ENCODE results near the gene ZNG1B.
"Not testable (repeated sequence)": the region's sequence is repeated elsewhere in the genome, so short reads cannot be mapped to it uniquely, and the experiment has no call there.

The ZNG1B gene

DNA sequence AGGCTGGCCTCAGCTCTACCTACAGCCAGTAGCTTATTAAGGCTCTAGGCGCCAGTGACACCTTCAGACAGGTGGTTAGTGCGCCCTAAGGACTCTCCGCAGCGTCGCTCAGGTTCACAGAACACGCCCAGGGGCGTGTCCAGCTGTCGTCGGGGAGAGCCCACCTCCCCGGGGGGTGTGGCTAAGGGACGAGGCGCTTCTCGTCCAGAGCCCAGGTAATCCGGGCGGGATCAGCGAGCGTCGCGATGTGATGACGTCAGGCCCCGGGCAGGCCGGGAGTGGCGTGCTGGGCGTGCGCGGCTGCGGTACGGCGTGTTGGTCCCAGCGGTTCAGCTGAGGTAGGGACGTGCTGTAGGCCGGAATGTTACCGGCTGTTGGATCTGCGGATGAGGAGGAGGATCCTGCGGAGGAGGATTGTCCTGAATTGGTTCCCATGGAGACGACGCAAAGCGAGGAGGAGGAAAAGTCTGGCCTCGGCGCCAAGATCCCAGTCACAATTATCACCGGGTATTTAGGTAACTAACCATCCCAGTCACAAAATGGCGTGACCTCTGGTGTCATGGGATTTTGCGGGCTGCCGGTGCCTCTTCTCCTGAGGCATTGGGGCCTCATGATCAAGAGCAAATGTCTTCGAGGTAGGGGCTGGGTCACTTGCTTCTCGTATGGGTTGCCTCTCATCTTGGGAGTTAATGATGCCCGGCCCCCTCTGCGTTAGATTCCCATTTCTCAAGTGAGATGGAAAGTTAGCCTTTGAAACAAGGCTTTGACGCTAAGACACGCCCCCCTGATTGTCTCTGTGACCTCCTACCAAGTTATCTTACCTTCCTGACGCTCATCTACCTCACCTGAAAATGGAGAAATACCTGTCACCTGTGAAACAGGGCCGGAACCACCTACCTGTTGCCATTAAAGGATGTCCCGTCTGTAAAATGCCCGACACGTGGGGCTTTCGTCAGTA lies at the start of gene ZNG1B:
TSS of gene ZNG1B (plus strand) at position 184 of the 958 bp plus-strand sequence. CDS start at position 362, 178 bp downstream.
- DNase-seq: not testable (repeated sequence)

DNA sequence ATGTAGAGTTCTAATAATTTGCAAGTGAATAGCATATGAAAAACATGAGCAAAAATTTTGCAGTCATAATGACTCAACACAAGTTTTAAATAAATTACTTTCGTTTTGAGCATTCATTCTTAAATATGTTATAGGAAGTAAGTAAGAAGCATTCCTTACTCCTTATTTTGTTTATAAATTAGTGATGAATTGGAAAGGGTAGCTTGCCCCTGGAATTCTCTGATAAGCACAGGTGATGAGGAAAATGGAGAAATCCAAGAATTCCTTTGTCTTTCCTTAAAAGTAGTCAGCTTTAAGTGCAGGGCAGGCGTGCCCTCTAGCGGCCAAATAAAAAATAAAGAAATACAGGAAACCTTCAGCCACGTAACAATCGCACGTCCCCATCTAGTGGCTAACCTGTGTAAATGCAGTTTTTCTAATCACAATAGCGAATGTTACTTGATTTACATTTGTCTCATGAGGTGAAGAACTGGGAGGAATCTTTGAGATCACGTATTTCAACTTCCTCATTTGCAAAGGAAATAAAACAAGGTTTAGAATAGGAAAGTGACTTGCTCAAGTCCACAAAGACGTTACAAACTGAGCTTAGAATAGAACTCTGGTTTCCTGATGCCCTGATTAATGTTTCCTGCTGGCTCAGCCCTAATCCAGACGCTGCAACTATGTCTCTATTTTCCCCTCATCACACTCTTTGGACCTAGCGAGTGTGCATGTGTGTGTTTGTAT lies 47.2 kb upstream of the ZNG1B start:
- DNase-seq: no peak

DNA sequence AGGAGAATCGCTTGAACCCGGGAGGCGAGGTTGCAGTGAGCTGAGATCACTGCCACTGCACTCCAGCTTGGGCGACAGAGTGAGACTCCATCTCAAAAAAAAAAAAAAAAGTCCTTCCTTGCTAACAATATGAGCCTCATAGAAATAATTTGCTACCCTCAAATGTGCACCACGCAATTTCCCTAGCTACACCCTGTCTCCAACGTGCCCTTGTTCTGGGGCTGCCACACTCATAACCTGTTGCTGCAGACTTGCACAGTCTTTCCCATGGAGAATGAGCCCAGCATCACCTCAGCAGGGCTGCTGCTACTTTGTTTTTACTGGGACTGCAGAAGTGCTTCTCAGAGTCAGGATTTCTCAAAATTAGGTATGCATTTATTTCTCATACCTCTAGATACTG lies 46.4 kb upstream of the ZNG1B start:
- DNase-seq: no peak

DNA sequence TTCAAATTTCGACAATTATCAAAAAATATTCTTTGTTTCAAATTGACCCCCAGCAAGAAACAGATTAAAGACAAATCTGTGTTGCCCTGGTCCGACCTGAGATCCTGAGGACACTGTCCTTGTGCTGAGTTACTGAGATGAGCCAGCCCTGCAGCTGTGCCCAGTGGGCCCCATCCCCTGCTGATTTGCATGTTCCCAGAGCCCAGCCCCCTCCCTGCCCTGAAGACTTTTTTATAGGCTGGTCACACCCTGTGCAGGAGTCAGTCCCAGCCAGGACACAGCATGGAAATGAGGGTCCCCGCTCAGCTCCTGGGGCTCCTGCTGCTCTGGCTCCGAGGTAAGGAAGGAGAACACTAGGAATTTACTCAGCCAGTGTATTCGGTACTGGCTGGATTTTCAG lies 31.4 kb upstream of the ZNG1B start:
- no peak for DNase-seq

DNA sequence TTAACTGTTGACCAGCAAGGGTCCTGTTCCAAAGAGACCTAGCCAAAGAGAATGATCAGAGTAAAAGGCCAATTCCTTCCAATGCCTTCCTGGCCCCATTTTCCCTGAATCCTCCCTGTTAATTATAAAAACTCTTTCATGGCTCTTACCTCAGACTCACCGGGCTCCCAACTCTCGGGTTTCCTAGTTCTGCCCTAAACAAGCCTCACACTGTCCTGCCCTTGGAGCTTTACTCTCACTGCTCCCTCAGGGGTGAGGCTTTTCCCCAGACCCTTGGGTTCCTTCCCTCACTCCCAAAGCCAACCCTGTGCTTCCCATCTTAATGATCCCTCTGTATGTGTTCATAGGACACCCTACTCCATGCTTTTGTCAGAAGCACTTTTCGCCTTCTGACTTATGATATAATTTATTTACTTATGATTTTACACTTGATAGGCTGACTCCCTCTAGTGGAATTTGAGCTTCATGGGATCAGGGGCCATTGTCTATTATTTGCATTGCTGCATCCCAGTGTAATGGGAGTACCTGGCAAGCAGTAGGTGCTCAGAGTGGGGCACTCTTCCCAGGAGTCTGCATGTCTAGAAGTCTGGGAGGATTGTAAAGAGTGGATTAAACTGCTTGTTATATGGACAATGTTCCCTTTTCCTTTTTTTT lies 29.9 kb upstream of the ZNG1B start:
- DNase-seq: no peak

DNA sequence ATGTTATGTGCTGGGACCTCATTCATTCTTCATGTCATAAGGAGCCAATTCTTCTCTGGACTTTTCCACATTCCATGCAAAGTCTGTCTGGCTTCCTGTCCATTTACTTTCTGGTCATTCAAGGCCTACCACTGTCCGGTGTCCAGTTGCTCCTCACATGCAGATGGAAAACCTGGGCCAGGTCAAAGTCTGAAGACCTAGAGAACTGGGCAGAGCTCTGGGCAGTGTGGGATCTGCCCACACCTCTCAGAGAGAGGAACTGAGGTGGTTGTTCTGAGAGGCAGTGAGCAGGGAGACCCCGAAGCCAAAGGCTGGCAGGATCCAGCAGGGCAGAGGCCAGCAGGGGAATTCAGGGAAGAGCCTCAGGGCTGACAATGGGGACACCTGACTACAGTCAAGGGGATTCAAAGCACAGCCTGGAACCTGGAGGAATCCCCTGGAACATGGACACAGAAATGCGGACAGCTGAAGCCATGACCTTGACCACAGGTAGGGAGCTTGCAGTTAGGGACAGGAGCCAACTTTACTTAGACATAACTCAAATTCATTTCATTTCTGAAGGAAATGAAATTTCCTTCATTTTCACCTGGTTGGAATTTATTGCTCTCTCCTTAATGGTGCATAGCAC lies 25.7 kb upstream of the ZNG1B start:
- DNase-seq: not testable (repeated sequence)

DNA sequence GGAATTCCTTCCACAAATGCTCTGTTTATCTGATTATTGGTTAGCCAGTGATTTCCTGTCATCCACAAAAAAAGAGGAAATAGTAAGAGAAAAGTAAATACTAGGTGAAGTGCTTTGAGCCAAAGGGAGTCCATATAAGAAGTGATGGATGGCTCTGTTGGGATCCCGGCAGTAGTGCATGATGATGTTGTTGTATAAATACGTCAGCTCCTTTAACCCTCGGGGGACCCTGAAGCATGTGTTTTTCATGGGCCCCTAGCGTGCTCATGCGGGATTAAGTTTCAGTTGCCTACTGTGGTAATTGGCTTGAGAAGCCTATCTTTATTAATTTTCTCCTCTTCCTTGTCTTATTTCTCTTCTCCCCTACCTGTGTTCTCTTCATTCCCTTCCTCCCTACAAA lies 24.7 kb upstream of the ZNG1B start:
- not testable (repeated sequence) for DNase-seq

DNA sequence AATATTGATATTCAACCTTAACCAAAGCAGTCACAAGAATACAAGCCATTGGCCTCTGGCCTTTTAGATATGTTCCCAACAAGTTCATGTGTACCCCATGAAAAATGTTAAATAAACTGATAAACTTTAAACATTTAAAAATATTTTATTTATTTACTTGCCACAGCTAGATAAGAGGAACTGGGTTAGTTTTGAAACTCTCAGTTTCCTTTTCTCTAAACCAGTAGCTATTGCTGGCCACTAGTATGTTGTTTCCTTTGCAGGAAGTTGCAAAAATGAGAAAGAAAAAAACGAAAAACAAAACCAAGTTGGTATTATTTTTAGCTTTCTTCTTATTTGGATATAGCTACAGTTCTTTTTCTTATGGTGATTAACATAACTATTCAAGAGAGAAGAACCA lies 5.7 kb upstream of the ZNG1B start:
- not testable (repeated sequence) for DNase-seq

DNA sequence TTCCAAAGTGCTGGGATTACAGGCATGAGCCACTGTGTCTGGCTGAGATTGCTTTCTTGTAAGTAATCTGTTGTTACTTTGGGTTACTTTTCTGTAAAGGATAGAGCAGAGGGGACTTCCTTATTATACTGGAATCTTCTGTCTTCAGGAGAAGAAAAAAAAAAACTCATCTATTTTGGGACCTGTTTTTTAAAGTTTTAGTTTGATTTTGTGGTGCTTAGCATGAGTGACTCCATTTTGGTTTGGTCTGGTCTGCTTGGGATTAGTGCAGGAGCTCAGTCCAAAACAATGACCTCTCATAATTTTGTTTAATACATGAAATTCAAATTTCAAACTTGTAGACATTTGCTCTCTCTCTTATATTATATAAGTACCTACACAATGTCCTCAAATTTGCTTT lies 4.0 kb upstream of the ZNG1B start:
- DNase-seq: not testable (repeated sequence)

DNA sequence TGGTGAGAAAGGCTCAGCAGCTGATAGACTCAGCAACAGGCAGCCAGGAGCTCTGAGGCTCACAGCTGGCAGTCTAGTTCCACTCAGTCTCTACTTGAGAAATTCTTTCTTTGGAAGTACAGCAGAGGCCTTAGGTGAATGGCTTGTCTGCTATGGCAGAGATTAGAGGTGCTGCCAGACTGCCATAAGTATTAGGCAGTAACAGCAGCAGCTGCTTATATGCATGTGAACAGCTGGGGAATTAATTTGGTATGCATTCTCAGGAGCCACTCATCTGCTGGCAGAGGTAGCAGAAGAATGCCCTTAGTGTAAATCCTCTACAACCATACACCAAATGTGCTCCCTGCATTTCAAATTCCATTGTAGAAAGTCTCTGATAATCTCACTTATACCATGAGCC lies 28.3 kb downstream of the ZNG1B start:
- DNase-seq: not testable (repeated sequence)

DNA sequence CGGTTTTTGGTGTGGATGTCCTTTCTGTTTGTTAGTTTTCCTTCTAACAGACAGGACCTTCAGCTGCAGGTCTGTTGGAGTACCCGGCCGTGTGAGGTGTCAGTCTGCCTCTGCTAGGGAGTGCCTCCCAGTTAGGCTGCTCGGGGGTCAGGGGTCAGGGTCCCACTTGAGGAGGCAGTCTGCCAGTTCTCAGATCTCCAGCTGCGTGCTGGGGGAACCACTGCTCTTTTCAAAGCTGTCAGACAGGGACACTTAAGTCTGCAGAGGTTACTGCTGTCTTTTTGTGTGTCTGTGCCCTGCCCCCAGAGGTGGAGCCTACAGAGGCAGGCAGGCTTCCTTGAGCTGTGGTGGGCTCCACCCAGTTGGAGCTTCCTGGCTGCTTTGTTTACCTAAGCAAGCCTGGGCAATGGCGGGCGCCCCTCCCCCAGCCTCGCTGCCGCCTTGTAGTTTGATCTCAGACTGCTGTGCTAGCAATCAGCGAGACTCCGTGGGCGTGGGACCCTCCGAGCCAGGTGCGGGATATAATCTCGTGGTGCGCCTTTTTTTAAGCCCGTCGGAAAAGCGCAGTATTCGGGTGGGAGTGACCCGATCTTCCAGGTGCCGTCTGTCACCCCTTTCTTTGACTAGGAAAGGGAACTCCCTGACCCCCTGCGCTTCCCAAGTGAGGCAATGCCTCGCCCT lies 39.3 kb downstream of the ZNG1B start:
- DNase-seq: not testable (repeated sequence)

DNA sequence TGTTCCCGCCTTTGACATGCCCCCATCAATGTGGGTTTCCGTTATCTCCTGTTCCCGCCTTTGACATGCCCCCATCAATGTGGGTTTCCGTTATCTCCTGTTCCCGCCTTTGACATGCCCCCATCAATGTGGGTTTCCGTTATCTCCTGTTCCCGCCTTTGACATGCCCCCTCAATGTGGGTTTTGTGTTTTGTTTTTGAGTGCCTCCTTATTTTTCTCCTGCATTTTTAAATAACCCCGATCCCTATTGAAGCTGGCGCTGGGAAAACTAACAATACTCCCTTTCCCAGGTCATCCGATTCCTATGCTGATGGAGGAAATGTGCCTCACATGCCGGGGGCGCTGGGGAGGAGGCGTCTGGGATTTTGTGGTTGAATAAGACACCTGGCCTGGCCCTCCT lies 59.0 kb downstream of the ZNG1B start:
- not testable (repeated sequence) for DNase-seq

DNA sequence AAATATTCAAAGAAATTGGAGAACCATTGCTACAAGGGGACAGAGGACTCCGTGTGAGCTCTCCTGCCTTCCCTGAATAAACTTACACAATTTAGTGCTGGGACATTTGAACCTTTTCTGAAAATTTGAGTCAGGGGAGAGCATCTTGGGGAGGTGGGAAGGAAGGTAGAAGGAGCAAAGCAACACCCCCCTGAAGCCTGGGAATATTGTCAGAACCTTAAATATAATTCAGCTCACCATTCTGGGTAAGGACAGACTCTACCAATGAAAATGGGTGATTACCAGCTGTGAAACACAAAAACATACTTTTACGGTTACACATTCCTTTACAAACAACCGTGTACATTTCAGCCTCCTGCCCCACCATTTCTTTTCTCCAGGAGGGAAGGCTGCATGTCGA lies 60.9 kb downstream of the ZNG1B start, which contains the start of gene FOXD4L1:
TSS of gene FOXD4L1 (plus strand) at position 301 of the 400 bp plus-strand sequence. CDS start 592 bp downstream, outside the sequence.
- not testable (repeated sequence) for DNase-seq

DNA sequence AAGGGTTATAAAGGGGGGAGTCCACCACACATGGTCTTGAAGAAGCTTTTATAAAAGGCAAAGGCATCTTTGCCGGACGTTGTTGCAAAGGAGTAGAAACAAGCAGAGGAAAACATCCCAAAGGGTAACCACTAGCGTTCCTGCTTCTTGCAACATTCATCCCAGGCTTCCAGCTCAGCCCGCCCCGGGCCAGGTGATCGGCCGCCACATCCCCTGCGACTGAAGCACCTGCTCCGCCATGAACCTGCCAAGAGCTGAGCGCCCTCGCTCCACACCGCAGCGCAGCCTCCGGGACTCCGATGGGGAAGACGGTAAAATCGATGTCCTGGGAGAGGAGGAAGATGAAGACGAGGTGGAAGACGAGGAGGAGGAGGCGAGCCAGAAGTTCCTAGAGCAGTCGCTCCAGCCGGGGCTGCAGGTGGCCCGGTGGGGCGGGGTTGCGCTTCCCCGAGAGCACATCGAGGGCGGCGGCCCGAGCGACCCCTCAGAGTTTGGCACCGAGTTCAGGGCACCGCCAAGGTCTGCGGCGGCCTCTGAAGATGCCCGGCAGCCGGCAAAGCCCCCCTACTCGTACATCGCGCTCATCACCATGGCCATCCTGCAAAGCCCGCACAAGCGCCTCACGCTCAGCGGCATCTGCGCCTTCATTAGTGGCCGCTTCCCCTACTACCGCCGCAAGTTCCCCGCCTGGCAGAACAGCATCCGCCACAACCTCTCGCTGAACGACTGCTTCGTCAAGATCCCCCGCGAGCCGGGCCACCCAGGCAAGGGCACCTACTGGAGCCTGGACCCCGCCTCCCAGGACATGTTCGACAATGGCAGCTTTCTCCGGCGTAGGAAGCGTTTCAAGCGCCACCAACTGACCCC lies 61.8 kb downstream of the ZNG1B start:
- DNase-seq: not testable (repeated sequence)

DNA sequence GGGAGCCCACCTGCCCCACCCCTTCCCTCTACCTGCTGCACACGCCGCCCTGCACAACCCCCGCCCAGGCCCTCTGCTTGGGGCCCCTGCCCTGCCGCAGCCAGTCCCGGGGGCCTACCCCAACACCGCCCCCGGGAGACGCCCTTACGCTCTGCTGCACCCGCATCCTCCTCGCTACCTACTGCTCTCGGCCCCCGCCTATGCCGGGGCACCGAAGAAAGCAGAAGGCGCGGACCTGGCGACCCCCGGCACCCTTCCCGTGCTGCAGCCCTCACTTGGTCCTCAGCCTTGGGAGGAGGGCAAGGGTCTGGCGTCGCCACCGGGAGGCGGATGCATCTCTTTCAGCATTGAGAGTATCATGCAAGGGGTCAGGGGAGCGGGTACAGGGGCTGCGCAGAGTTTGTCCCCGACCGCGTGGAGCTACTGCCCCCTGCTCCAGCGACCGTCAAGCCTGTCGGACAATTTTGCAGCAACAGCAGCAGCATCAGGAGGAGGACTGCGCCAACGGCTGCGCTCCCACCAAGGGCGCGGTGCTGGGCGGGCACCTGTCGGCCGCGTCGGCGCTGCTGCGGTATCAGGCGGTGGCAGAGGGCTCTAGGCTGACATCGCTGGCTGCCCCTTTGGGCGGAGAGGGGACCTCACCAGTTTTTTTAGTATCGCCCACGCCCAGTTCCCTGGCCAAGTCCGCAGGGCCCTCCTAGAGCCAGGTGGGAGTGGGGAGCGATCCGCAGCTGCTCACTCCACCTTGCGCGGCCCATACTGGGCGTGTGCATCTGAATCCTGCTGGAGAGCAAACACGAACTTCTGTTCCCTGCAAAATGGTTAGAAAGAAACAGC lies 62.6 kb downstream of the ZNG1B start:
- not testable (repeated sequence) for DNase-seq

DNA sequence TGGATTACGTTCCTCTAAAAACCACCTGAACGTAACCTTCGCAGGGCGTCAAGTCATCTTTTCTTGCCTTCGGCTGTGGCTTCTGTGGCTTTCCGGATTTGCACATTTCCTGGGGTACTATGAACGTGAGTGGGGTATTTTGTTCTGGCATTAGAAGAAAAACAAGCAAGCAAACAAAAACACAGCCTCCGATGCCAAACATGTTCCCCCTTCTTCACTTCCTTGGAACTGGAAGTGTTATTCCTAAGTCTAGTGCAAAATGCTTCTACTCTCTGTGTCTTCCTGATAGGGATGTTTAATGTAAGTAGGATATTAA lies 63.2 kb downstream of the ZNG1B start:
- DNase-seq: not testable (repeated sequence)

DNA sequence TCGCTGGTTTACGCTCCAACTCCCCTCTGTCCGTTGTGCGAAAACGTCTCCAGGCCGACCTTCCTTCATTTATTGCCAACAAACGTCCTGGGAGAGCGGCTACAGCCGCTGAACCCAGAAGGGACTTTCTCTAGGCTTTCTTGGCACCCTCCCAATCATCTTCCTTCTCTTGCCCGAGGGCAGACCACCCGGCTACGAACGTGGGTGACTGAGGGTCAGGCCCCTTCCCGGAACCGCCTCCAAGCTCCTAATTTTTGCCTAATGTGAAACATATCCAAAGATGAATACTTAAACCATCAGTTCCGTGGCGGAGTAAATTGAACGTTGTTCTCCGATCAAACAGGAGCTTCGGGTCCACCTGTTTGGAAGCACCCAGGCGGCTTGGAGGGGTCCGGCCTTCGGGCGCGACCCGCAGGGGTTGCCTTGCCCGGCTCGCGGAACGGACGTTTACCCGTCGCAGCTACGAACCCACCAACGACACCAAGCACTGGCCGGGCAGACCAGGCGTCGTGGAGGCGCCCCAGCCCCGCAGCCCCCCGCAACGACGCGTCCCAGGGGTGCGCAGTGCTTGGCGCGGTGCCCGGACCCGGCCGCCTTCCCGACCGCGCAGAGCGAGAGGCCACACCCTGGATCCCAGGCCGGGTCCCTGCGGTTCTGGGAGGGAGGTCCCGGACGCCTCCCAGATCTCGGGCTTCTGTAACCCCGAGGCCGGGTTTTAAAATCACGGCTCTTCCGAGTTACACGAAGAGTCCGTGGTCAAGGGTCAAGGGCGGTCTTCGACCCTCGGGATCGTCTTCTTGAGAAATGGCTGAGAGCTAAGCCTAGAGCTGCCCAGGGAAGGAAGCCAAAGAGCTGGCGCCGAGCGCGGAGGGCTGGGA lies 65.0 kb downstream of the ZNG1B start:
- not testable (repeated sequence) for DNase-seq

DNA sequence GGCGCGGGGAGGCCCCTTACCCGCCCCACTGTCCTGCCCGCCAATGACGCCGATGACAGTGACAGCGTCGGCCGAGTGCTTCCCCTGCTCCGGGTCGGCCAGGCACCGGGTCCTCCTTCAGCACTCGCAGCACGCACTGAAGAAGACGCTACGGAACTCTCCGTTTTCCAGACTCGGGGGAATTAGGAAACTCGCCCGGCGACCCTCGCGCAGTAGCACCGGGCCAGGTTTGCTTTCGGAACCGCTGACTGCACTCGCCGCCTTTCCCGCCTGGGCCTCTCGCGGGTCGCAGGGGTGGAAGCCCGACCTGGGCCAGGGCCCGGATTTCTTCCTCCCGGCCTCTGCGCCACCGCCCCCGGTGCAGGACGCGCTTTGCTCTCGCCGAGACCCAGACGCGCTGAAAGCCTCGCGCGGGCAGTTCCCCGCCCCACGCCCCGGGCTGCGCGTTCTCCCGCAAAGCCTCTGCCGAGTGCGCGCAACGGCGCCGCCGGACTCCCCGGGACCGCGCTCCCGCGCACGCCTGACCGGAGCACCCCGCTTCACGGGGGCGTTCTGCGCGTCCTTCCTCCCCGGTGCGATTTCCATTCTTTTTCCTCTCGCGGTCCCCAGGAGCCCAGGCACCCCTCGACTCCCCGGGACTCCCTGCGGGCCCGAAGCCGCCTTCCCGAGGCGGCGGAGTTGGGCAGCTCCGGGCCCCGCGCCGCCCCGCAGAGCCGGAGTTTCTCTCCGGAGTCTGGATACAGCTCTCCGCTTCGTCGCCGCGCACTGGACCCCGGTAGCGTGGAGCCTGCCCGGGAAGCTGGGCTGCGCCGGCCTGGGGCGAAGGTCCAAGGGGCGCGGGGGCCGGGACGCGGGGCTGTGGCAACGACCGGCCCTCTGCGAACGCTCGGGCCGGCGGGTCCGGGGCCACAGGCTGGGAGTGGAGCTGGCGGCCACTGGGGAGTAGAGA lies 65.9 kb downstream of the ZNG1B start:
- not testable (repeated sequence) for DNase-seq
